Measurements from ENCODE around the gene GNAI2. TPM values are rescaled to one million over a fixed set of nuclear protein-coding genes. Genes with fewer than 3 reads are reported as not detected.

The GNAI2 gene
- total RNA-seq, 2 experiments from 2014 or later: 238 to 242 TPM

DNA sequence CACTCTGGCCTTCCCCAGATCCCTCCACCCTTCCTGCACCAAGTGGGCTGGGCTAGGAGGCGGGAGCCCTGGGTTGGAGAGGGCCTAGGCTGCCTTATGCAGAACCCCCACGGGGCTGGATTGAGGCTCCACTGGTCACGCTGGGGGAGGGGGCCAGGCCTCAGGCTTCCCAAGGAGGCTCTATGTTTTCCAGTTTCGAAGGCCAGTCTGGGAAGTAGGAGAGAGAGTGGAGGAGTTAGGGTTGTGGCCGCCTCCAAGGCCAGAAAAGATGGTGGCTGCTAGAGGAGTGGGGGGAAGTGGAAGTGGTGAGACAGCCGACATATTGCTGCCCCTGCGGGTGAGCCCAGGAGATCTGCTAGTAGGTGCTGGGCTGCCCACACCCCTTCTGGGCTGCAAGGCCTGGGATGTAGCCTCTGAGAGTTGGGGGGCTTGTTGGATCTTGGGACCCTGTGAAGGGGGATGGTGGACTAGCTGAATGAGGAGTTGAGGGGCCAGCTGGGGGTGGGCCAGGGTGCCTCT is 1.2 kb downstream of the GNAI2 start:
- H3K36me3 Mint-ChIP-seq (ENCODE audit: low read depth): peaks cover 21% of the 10 kb centered on the region
- TF ChIP-seq, protein P1, sequence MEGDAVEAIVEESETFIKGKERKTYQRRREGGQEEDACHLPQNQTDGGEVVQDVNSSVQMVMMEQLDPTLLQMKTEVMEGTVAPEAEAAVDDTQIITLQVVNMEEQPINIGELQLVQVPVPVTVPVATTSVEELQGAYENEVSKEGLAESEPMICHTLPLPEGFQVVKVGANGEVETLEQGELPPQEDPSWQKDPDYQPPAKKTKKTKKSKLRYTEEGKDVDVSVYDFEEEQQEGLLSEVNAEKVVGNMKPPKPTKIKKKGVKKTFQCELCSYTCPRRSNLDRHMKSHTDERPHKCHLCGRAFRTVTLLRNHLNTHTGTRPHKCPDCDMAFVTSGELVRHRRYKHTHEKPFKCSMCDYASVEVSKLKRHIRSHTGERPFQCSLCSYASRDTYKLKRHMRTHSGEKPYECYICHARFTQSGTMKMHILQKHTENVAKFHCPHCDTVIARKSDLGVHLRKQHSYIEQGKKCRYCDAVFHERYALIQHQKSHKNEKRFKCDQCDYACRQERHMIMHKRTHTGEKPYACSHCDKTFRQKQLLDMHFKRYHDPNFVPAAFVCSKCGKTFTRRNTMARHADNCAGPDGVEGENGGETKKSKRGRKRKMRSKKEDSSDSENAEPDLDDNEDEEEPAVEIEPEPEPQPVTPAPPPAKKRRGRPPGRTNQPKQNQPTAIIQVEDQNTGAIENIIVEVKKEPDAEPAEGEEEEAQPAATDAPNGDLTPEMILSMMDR (IDR thresholded peaks at IDR 0.05): no peak
- H3K27me3 Mint-ChIP-seq: no peaks in the 10 kb centered on the region
- ChIA-PET POLR2A (interaction anchor here (0.7 to 4.2 kb wide), 9 partner anchors 10 to 122 kb away, joined by 3 to 29 read pairs (median 3); partner anchors contain the start of genes HYAL3 and NAA80), CTCF (interaction anchor here (0.8 to 14.8 kb wide), 5 partner anchors 6 to 43 kb away, joined by 3 to 239 read pairs (median 4); no protein-coding TSS in a partner anchor)
- DNase-seq (peak; percentile 62), ATAC-seq (no peak)
- H3K27ac Mint-ChIP-seq: peak overlapping the region; percentile 95
- intact Hi-C loops (cut with micrococcal nuclease): no loop called here
- H3K4me1 Mint-ChIP-seq (ENCODE audit: low read depth): peaks cover 43% of the 10 kb centered on the region
- peak overlapping the region; percentile 91 for H3K4me3 Mint-ChIP-seq
- H3K9me3 Mint-ChIP-seq: no peaks in the 10 kb centered on the region

DNA sequence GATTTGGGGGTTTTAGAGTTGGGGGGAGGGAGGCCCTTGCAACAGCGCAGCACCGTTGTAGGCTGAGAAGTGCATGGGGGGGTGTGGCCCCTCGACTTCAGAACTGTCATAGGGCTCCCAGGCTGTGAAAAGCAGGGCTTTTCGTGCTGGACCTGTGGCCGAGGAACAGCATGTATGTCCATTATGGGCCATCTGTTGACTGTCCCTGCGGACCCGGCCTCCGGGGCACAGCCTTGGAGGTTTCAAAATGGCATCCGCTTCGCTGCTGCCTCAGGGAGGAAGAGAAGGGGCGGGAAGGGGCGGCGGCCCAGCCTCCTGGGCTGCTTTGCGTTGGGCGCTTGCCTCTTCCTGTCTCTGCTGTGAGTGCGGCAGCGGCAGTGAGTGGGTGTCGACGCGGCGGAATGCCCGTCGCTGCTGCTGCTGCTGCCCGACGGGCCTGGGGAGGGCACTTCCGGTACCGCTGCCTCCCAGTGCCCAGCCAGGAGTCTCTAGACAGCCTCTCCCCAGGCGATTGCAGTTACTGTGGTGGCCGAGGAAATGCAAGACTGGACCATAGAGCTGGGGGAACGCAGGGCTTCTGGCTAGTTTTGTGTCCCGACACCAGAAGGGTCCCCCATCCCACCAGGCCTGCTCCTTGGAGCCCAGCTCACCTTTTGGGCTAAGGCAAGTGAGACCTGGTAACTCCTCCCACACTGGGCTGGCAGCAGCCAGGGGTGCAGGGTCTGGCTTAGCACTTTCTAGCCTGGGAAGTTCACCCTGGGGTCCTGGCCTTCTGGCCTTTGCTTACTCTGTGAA is 1.9 kb downstream of the GNAI2 start:
- peak overlapping the region; percentile 91 for H3K4me3 Mint-ChIP-seq
- intact Hi-C loops (cut with micrococcal nuclease): no loop called here
- TF ChIP-seq, protein P1 (IDR thresholded peaks at IDR 0.05): no peak
- H3K27me3 Mint-ChIP-seq: no peaks in the 10 kb centered on the region
- POLR2A ChIA-PET: interaction anchor here (0.7 to 4.2 kb wide), 8 partner anchors 9 to 122 kb away, joined by 3 to 29 read pairs (median 4); no protein-coding TSS in a partner anchor
- ATAC-seq (peak; percentile 47), DNase-seq (peak; percentile 96)
- peaks cover 51% of the 10 kb centered on the region for H3K4me1 Mint-ChIP-seq (ENCODE audit: low read depth)
- peaks cover 21% of the 10 kb centered on the region for H3K36me3 Mint-ChIP-seq (ENCODE audit: low read depth)
- H3K27ac Mint-ChIP-seq: peak overlapping the region; percentile 95
- CTCF ChIA-PET: interaction anchor here (0.8 to 14.8 kb wide), 4 partner anchors 6 to 44 kb away, joined by 3 to 239 read pairs (median 20); no protein-coding TSS in a partner anchor
- H3K9me3 Mint-ChIP-seq: no peaks in the 10 kb centered on the region

DNA sequence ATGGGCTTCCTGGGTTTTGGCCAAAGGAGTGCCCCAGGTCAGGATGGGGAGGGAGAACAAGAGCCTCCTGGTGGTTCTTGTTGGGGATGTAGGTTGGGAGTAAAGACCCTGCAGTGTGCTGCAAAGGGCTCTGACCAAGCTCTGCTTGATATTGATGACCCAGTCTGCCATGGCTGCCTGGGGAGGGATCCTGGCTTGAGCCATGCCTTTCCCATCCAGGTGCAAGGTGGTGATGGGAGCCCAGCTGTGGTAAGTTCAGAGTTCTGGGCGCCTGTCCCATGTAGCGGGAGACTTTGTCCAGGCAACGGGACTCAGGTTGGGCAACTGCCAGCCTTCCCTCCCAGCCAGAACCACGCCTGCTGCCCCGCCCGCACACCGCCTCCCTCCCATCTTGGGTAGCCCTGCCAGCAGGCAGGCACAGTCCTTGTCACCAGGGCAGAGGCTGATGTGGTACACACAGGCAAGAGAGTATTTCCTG is 2.6 kb downstream of the GNAI2 start:
- intact Hi-C loops (cut with micrococcal nuclease): no loop called here
- POLR2A ChIA-PET: interaction anchor here (0.7 to 4.2 kb wide), 4 partner anchors 9 to 53 kb away, joined by 3 to 29 read pairs (median 4); no protein-coding TSS in a partner anchor
- peak; percentile 19 for DNase-seq
- TF ChIP-seq, protein P1 (IDR thresholded peaks at IDR 0.05): no peak
- Mint-ChIP-seq H3K4me3 (peak overlapping the region; percentile 91), H3K27ac (peak overlapping the region; percentile 95), H3K9me3 (no peaks in the 10 kb centered on the region), H3K36me3 (ENCODE audit: low read depth) (peaks cover 23% of the 10 kb centered on the region), H3K27me3 (no peaks in the 10 kb centered on the region), H3K4me1 (ENCODE audit: low read depth) (peaks cover 56% of the 10 kb centered on the region)
- no peak for ATAC-seq
- CTCF ChIA-PET: interaction anchor here (1.3 to 14.8 kb wide), 3 partner anchors 5 to 31 kb away, joined by 3 to 239 read pairs (median 36); no protein-coding TSS in a partner anchor

DNA sequence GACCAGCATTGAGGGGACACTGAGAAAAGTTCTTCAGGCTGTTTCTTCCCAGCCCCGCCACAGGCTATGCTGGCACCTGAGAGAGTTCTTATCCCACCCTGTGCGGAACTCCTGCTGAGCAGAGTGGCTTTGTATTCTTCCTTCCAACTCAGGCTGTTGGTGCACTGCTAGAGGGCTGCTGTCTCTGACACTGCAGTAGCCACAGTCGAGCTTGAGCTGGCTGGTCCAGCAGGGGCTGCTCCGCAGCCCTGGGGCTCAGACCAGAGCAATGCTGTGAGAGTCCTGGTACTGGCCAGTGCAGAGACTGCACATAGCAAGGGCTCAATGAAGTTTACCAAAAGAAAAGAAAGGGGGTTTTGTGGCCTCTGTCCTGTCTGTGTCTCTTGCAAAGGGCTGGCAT is 3.6 kb downstream of the GNAI2 start:
- TF ChIP-seq, protein P1 (IDR thresholded peaks at IDR 0.05): no peak
- intact Hi-C loops (cut with micrococcal nuclease): no loop called here
- H3K27me3 Mint-ChIP-seq: no peaks in the 10 kb centered on the region
- H3K4me3 Mint-ChIP-seq: peak overlapping the region; percentile 91
- peaks cover 26% of the 10 kb centered on the region for H3K36me3 Mint-ChIP-seq (ENCODE audit: low read depth)
- H3K4me1 Mint-ChIP-seq (ENCODE audit: low read depth): peaks cover 63% of the 10 kb centered on the region
- DNase-seq: no peak
- ChIA-PET CTCF (interaction anchor here (0.9 to 8.0 kb wide), 3 partner anchors 8 to 47 kb away, joined by 3 to 239 read pairs (median 8); partner anchors contain the start of gene GNAI2), POLR2A (interaction anchor here (1.0 kb wide), 1 partner anchor 12 kb away, joined by 3 read pairs; no protein-coding TSS in a partner anchor)
- H3K9me3 Mint-ChIP-seq: no peaks in the 10 kb centered on the region
- no peak for ATAC-seq
- H3K27ac Mint-ChIP-seq: peak overlapping the region; percentile 95
